OCI-M1 (cell line): ENCODE data around the gene ULBP1.
A peak's percentile ranks its signal among the peaks of the same experiment; 100 is the strongest.
"Not testable (repeated sequence)": the region's sequence is repeated elsewhere in the genome, so short reads cannot be mapped to it uniquely, and the experiment has no call there.

Source experiments
- DNase-seq: peaks from one replicate; lab custom pipeline; 2025; lab: John Stamatoyannopoulos, UW

The ULBP1 gene

DNA sequence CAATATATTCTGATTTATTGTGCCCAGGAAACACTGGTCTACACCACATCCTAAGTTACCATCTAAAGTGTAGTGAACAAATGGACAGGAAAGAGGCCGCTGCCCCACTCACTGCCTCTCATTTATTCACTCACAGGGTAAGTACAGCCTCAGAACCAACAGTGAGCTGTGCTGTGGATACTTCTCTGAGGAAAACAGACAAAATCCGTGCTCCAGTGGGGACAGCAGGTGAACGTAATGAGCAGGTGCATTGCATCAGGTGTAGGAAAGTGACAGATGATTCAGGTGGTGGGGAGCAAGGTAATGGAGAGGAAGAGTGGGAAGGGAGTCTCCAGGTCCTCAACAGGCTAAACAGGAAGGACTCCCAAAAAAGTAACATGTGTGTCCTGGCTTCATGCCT is 30.3 kb upstream of the ULBP1 start:
- no peak for DNase-seq

DNA sequence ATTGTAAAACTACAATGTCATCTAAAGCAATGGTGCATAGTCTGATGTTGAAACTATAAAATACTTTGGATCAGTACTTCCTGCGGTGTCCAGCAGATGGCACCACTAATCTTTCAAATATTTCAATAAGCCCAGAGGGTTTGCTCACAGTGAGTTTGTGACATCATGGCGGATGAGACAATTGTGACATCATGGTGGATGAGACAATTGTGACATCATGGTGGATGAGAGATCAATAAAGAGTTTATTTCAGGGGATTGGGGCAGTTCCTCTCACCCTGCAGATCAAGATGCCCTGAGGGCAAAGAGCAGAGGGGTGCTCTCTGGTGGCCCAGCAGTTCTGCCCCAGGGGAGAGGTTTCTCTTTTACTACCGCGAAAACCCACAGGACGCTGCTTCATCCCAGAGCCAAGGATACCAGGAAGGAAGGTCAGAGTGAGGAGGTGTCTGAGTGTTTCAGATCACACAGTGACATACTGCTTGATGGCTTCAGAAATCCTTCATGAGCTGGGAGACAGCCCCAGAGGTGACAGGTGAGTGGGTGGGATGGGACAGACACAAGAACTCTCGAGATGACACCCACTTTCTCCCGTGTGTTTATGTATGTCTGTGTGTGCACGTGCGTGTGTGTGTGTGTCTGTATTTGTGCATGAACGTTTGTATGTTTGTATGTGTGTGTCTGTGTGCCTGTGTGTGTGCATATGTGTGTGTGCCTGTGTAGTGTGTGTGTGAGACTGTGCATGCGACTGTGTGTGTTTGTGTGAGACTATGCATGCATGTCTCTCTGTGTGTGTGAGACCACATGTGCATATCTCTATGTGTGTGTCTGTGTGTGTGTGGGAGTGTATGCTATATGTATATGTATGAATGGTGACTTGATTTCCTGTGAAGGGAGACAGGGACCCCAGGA is 29.2 kb upstream of the ULBP1 start:
- peak; percentile 88 for DNase-seq

DNA sequence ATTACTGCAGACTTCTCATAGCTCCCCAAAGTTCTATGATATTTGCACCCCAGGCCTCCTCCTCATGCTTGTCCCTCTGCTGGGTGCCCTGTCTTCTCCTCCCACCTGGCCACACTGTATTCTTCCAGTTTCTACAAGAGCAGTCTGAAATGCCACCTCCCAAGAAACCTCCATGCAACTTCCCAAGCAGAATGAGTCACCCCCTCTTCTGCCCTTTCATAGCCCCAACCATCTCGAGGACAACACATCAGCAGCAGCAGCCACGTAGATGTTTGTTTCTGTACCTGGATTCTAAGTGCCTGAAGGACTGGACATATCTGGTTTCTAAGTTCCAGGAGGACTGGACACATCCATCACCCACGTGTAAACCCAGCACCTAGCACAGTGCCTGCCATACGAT is 28.5 kb upstream of the ULBP1 start:
- no peak for DNase-seq

DNA sequence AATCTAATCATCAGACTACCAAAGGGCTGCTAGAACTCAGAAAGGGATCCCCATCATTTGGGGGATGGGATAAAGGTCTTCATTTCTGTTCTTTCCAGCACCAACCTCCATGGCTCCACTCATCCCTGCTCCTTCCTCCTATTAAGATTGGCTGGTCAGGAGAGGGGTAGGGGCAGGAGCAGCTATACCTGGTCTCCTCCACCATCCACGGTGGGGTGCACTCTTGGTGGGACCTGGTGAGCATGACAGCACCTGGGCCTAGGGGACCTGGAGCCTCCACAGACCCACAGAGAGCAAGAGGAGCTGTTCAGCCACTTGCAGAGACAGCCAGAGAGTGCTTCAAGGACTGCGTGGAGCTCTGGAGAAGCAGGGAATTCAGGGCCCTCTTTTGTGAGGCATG is 28.1 kb upstream of the ULBP1 start:
- no peak for DNase-seq

DNA sequence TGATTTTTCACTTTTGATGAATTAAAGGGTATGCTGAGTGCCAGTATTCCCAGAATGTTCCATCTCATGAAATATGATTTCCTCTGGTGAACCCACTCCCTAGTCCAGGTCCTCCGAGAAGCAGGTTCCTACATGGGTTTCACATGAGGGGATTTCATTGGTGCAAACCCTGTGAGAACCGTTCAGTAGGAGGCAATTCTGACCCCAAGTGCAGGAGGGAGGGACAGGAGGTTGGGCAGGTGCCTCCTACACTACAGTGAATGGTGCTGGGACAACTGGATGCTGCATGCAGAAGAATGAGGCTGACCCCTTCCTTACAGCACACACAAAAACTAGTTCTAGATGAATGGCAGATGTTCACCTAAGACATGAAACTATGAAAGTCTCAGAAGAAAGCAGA is 27.0 kb upstream of the ULBP1 start:
- DNase-seq = no peak

DNA sequence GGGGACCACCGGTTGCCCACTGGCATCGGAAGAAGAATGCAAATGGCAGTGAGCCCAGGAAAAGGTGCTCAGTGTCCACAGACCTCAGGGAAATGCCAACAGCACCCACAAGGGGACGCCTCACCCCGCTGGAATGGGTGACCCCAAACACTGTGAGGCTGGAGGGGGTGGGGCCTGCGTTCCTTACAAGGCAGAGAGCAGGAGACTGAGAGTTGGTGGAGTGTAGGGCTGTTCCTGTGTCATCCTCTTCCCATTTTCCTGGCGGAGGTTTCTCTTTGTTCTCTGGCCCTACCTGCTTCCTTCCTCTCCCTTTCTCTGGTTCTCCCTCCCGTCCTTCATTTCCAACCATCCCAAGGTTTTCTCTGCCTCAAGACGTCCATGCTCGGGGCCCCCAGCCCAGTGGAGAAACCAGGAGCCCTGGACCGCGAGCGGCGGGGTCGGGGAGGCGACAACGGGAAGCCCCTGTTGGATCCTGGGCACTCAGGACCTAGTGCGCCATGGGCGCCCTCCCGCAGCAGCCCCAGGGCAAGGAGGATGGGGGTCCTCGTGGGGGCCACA is 25.7 kb upstream of the ULBP1 start:
- DNase-seq = not testable (repeated sequence)

DNA sequence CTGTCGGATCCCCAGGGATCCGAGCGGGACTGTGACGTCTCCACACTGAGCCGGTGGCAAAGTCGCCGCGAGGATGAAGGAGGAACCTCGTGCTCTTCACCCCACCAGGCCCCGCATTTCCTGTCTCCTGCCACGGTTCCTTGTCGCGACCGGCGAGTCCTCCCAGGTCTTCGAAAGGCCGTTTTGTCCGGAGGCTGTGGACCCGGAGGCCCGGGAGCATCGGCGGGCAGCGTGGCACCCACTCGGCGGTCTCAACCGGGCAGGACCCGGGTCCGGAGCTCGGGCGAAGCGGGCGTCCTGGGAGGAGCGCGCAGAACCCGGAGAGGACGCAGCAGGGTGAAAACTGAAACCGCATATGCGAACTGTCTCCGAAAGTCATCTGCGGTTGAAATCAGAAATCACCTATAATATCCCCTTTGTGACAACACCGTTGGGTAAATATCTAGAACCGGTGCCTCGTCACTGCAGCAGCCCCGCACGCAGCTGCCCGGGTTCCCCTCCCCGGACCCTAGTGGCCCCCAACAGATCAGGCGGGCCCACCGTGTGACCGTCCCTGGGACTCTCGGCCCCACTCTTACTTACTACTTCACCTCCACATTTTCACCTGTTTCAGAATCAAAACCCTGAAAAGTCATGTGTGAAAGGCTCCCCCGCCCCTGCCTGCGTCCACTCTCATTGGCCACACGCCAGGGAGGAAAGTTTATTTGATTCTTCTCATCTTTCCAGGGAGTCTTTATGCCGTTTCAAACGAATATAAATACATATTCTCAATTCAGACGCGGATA is 25.0 kb upstream of the ULBP1 start:
- DNase-seq = no peak

DNA sequence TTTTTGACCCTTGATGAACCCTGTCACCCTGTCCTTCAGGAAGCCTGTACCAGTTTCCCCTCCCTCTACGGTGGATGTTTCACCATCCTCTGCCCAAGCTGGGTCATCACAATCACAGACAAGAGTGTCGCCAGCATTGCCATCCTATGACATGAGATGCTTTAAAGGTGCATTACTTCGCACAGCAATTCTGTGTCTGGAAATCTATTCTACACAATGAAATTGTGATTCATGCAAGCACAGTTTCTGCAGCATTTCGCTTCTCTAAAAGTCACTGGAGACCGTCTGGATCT is 24.4 kb upstream of the ULBP1 start:
- no peak for DNase-seq

DNA sequence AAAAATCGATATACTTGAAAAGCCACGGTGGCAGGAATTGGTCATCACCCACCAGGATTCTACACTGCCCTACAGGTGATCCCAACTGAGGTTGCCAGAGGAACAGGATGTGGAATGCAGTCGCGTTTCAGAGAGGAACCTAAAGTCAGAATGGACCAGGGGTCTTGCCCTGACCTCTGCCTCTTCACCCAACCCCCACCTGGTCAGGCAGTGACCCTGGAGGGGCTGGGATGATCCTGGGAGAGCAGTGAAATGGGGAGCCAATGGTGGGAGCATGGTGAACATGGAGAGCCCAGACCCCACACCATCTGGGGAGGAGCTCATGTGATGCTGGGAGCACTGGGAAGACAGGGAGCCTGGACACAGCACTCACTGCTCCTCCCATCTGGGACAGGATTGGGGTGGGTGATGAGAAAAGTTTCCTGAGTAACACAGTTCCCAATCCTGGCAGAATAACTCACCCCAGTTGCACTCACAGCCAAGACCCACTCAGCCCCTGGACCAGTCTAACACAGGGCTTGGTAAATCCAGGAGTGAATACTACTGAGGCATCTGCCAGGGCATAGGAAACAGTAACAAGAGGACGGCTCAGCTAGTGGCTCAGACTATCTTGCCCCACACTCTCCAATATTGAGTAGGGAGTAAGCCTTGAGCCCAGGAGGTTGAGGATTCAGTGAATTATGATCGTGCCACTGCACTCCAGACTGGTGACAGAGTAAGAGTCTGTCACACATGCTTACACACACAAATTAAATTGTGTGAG is 23.7 kb upstream of the ULBP1 start:
- no peak for DNase-seq

DNA sequence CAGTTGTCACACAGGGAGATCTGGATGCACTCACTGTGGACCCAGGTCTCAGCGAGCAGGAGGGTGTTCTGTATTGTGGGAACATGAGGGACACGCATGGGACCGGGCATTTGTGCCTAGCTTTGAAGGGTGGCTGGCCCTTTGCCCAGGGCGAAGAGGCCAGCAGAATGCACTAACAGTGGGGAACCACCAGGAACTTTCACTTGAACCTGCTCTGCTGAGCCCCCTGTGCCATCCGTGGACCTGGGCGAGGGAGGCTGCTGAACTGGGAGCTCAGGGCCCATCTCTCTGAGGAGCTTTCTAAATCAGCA is 23.1 kb upstream of the ULBP1 start:
- no peak for DNase-seq

DNA sequence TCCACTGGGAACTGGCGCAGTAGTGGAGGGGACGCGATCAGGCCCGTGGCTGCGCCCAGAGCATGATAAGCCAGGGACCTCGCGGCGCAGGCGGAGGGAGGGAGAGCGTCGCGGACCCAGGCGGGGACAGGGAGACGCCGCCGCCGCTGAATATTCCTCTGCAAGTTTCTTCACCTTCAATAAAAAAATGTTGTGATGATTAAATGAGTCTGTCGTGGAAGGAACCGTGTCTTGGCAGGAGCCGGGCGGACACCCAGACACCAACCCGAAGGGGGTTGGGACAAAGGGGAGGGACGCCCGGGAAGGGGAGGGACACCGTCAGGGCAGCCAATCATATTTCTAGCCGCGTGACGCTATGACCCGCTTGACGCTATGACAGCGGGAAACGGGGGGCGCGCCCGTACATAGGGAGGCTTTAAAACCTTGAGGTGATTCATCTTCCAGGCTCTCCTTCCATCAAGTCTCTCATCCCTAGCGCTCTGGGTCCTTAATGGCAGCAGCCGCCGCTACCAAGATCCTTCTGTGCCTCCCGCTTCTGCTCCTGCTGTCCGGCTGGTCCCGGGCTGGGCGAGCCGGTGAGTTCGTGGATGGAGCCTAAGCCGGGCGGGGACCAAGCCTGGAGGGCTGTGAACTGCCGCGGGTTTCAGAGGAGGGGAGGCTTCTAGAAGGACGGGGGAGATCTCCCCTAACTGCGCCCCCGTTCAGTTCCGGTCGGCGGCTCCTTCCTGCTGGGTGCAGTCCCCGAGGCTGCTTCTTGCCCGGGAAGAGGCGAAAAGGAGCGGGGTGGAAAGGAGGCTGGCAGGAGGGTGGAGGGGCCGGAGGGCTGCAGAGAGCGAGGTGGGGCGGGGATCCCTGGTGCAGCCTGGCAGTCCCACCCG is 21.9 kb upstream of the ULBP1 start, which contains the start of gene ULBP2:
Gene ULBP2 (plus strand): TSS at position 432 of the 878 bp plus-strand sequence. CDS start 59 bp downstream, at position 491.
- peak; percentile 72 for DNase-seq

DNA sequence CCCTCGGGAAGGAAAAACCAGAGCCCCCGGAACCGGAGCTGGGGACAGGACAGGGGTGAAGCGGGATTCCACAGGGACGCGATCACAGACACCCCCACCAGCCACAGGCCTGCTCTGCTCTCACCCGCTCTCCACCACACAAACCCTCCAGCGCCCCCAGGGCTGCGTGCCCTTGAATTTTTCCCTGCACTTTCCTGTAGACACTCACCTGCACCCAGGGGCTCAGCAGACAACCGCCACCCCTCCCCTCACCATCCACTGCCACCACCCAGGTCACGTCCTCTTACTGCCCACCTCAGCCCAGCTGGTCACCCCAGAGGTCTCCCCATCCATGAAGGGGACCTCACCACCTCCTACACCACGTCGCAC is 21.3 kb upstream of the ULBP1 start:
- no peak for DNase-seq

DNA sequence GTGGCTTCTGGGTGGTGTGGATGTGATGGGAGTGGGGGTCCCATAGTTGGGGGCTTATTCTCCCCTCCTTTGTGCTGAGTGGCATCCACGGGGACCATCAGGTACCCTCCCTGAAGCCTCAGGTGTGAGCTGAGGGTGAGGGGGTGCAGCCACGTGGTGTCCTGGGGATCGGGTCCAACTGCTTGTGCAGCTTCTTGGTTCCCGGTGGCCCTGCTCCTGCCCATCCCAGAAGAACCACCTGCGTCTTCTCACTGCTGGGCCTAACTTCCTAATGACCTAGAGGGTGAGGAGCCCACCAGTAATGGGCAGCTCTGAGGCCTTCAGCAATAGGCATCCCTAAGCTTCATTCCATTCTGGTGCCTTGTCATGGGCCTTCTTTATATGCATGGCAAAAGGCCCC is 20.4 kb upstream of the ULBP1 start:
- DNase-seq = not testable (repeated sequence)

DNA sequence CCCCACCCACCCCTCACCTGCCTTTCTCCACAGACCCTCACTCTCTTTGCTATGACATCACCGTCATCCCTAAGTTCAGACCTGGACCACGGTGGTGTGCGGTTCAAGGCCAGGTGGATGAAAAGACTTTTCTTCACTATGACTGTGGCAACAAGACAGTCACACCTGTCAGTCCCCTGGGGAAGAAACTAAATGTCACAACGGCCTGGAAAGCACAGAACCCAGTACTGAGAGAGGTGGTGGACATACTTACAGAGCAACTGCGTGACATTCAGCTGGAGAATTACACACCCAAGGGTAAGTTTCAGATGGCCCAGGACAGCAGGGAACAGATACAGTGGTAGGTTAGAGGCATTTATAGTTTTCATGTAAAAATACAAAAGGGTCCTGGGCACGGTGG is 18.5 kb upstream of the ULBP1 start:
- not testable (repeated sequence) for DNase-seq

DNA sequence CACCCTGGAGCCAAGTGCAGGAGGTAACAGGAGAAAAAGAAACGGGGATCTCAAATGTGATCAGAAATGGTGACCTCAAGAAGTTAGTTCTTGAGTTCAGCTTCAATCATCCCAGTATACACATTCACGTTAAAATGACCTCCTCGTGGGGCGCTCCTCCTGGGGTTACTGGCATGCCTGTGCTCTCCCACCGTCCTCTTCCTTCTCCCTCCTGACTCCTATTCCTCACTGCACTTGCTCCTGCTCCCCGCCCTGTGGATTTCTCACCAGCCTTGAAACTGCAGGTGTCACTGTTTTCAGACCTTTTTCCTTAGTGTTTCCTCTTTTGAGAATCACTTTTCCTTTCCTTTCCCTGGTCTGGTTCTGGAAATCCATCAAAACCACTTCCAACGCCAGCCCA is 17.1 kb upstream of the ULBP1 start:
- not testable (repeated sequence) for DNase-seq

DNA sequence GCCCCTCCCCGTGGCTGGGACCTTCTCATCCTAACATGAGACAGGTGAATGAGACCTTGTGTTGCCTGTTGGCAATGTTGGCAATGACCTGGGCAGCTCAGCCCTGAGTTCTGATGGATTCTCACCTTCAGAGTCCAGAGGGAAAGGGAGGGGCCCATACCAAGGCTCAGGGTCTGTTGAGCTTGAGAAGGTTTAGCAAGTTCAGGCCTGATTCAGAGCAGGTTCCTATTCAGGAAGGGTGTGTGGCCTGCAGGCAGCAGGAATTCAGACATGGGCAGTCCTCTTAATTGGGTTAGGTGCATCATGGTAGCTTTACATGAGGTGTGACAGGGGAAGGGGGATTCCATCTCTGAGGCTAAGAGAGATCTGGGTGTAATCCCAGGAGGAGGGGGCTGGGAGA is 16.2 kb upstream of the ULBP1 start:
- not testable (repeated sequence) for DNase-seq

DNA sequence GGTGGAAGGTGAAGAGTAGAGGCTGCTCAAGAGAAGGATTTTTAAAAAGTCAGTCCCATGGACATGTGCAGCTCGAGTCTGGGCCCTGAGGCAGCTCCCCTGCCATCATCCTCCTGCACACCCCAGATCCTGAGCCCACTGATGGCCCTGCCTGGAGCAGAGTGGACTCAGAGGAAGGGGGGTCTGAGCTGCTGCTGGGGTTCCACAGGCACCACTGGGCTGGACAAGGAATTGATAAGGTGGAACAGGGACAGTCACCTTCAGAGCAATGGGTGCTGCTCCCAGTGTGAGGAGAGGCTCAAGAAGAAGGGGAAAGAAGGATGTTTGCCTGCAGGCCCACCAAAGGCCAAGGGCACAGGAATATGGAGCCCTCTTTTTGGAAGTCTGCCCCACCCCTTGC is 15.7 kb upstream of the ULBP1 start:
- DNase-seq = no peak

DNA sequence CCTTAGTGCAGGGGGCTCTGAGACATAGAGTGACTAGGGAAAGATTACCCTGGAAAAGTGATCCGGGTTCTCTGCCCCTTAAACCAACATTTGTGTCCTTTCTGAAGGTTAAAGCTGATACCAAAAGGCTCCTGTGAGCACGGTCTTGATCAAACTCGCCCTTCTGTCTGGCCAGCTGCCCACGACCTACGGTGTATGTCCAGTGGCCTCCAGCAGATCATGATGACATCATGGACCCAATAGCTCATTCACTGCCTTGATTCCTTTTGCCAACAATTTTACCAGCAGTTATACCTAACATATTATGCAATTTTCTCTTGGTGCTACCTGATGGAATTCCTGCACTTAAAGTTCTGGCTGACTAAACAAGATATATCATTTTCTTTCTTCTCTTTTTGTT is 15.1 kb upstream of the ULBP1 start:
- DNase-seq = no peak

DNA sequence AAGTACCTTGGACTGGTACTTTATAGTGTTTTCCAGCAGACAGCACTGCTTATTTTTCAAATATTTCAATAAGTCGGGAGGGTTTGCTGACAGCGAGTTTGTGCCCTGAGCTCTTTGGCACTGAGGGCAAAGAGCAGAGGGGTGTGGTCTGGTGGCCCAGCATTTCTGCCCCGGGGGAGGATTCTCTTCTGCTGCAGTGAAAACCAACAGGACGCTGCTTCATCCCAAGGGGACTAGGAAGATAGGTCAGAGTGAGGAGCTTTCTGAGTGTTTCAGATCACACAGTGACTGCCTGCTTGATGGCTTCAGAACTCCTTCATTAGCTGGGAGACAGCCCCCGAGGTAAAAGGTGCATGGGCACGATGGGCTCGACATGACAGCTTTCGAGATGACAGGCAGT is 13.3 kb upstream of the ULBP1 start:
- DNase-seq = no peak

DNA sequence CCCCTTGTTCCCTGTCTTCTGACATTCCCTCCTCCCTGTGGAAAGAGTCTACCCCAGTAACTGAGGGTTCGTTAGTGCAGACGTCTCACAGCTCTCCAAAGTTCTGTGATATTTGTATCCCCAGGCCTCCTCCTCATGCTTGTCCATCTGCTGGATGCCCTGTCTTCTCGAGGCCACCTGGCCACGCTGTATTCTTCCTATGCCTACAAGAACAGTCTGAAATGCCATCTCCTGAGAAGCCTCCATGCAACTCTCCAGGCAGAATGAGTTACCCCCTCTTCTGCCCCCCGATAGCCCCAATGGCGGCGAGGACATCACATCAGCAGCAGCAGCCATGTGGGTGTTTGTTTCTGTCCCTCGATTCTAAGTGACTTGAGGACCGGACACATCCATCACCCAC is 12.6 kb upstream of the ULBP1 start:
- no peak for DNase-seq

DNA sequence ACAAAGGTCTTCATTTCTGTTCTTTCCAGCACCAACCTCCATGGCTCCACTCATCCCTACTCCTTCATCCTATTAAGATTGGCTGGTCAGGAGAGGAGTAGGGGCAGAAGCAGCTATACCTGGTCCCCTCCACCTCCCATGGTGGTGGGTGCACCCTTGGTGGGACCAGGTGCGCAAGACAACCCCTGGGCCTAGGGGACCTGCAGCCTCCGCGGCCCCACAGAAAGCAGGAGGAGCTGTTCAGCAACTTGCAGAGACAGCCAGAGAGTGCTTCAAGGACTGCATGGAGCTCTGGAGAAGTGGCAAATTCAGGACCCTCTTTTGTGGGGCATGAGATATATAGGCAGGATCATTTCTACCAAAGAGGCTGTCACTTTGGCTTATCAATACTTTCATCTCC is 12.1 kb upstream of the ULBP1 start:
- DNase-seq = no peak

DNA sequence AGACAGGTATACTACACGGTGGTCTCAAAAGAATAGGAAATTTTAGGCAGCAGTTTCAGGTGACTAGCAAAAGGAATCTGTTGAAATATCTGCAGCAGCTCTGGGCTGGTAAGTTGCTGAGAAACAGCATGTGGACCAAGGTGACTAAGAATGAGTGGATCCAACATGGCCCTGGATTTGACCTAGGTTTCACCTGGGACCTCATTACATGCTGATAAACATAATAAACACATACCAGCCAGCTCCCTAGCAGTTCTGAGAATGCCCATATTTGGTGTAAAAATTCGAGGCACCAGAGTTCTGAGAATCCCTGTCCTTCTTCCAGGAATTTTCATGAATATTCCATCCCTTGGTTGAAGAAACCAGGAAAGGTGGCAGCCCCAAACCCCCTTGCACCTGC is 10.4 kb upstream of the ULBP1 start:
- DNase-seq = not testable (repeated sequence)
